Breast epithelium (tissue), 4 donors: ENCODE data around the gene CPSF3. TPM values are rescaled to one million over a fixed set of nuclear protein-coding genes. Genes with fewer than 3 reads are reported as not detected.

ENCODE experiments used
- DNase-seq, 2 donors: peaks; one replicate each; pipeline ENCODE4 v3.0.0-alpha.2; 2019; ENCODE audit warnings: low spot score in 2 of 2
- H3K27ac ChIP-seq, 2 donors: fragments of 200-600 bp; sonication (generic) in 1 of 2; one replicate each; pipeline ENCODE4 v1.5.1; 2016 to 2019; ENCODE audit warnings: mild to moderate bottlenecking in 1 of 2
- H3K27me3 ChIP-seq, 2 donors: fragments of 200-600 bp; sonication (generic) in 1 of 2; one replicate each; pipeline versions ENCODE4 v1.5.1 to v1.6.0; 2017 to 2019; ENCODE audit warnings: control low read depth in 1 of 2, mild to moderate bottlenecking in 1 of 2
- H3K36me3 ChIP-seq: fragments of 200-600 bp; one replicate; pipeline ENCODE4 v1.5.1; 2019
- H3K4me1 ChIP-seq, 2 donors: fragments of 200-600 bp; sonication (generic); one replicate each; pipeline ENCODE4 v1.5.1; 2016 to 2019; ENCODE audit warnings: control low read depth in 1 of 2
- H3K4me3 ChIP-seq, 3 donors: fragments of 200-600 bp; sonication (generic); 1 replicate in 2 of 3; 2 replicates in 1 of 3; pipeline ENCODE4 v1.5.1; 2016 to 2019; ENCODE audit warnings: mild to moderate bottlenecking in 3 of 3, moderate library complexity in 2 of 3
- H3K9me3 ChIP-seq, 2 donors: fragments of 200-600 bp; sonication (generic) in 1 of 2; one replicate each; pipeline ENCODE4 v1.5.1; 2016 to 2019; ENCODE audit warnings: control low read depth in 1 of 2
- POLR2A ChIP-seq: fragments of 450-650 bp; IDR thresholded peaks from one replicate; pipeline ENCODE4 v1.6.1; 2016; ENCODE audit warnings: antibody characterized with exemption, mild to moderate bottlenecking, moderate library complexity
- POLR2AphosphoS5 ChIP-seq, 3 donors: sonication (generic); formaldehyde crosslinking; IDR thresholded peaks; one replicate each; pipeline ENCODE4 v1.6.1; 2017; ENCODE audit warnings: antibody characterized with exemption in 3 of 3
- intact Hi-C: fragments of 100-400 bp; cut with DNase I; formaldehyde crosslinking; loops from one replicate; pipeline ENCODE4 v1.15.1; 2023; ENCODE audit warnings: low total_unique reads
- total RNA-seq, 3 donors: library from RNA; depleted of rRNA; stranded (reverse); fragments of >200 nt; gene quantifications; one replicate each; pipeline ENCODE4 v1.1.0, GENCODE V29; 2016
- TF ChIP-seq, protein P1 (sequence below), 3 donors: fragments of 450-650 bp; IDR thresholded peaks; one replicate each; pipeline ENCODE4 v1.5.1; 2016 to 2017; ENCODE audit warnings: antibody characterized with exemption in 3 of 3, mild to moderate bottlenecking in 3 of 3, moderate library complexity in 3 of 3

Gene CPSF3
- total RNA-seq, 3 donors from 2014 or later = 18.1 to 26.2 (median 23.1) TPM

DNA sequence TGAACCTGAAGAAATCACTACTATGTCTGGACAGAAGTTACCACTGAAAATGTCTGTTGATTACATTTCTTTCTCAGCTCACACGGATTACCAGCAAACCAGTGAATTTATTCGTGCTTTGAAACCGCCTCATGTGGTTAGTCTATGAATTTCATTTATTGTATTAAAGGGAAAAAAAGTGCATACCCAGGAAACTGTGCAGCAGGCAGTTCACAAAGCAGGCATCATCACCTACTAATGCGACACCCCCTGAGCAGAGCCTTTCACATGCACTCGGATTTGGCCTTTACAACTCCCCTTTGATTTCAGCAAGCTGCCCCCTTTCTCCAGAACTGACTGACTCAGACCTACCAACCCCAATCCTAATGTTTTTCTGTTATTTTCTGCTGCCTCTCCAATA, 20.1 kb downstream of the CPSF3 start:
- peaks cover 10% of the 10 kb centered on the region for H3K36me3 ChIP-seq
- DNase-seq = no peak
- H3K4me1 ChIP-seq = no peaks in the 10 kb centered on the region
- H3K27ac ChIP-seq = no peak overlapping the region
- H3K27me3 ChIP-seq = no peaks in the 10 kb centered on the region
- TF ChIP-seq POLR2AphosphoS5 (IDR thresholded peaks at IDR 0.05) (no peak), POLR2A (no peak)
- TF ChIP-seq, protein P1, sequence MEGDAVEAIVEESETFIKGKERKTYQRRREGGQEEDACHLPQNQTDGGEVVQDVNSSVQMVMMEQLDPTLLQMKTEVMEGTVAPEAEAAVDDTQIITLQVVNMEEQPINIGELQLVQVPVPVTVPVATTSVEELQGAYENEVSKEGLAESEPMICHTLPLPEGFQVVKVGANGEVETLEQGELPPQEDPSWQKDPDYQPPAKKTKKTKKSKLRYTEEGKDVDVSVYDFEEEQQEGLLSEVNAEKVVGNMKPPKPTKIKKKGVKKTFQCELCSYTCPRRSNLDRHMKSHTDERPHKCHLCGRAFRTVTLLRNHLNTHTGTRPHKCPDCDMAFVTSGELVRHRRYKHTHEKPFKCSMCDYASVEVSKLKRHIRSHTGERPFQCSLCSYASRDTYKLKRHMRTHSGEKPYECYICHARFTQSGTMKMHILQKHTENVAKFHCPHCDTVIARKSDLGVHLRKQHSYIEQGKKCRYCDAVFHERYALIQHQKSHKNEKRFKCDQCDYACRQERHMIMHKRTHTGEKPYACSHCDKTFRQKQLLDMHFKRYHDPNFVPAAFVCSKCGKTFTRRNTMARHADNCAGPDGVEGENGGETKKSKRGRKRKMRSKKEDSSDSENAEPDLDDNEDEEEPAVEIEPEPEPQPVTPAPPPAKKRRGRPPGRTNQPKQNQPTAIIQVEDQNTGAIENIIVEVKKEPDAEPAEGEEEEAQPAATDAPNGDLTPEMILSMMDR (IDR thresholded peaks at IDR 0.05) = no peak
- no peak overlapping the region for H3K4me3 ChIP-seq
- intact Hi-C loops = no loop called here
- no peaks in the 10 kb centered on the region for H3K9me3 ChIP-seq

DNA sequence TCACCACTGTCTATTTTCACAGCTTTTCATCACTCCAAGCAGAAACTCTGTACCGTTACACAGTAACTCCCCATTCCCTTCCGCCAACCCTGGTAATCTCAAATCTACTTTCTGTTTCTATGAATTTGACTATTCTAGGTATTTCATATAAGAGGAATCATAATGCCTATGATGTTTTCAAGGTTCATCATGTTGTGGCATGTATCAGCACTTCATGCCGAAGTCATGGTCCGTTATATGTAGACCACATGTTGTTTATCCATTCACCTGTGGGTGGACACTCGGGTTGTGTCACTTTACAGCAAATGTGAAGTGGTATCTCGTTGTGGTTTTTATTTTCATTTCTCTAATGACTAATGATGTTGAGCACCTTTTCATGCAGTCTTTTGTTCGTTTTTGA, 21.6 kb downstream of the CPSF3 start:
- Histone ChIP-seq H3K4me1 (no peaks in the 10 kb centered on the region), H3K27ac (no peak overlapping the region), H3K4me3 (no peak overlapping the region), H3K36me3 (peaks cover 10% of the 10 kb centered on the region), H3K9me3 (no peaks in the 10 kb centered on the region), H3K27me3 (no peaks in the 10 kb centered on the region)
- TF ChIP-seq POLR2AphosphoS5 (IDR thresholded peaks at IDR 0.05) = no peak
- TF ChIP-seq, protein P1 (IDR thresholded peaks at IDR 0.05) = no peak
- TF ChIP-seq POLR2A = no peak
- intact Hi-C loops = no loop called here
- DNase-seq = no peak

DNA sequence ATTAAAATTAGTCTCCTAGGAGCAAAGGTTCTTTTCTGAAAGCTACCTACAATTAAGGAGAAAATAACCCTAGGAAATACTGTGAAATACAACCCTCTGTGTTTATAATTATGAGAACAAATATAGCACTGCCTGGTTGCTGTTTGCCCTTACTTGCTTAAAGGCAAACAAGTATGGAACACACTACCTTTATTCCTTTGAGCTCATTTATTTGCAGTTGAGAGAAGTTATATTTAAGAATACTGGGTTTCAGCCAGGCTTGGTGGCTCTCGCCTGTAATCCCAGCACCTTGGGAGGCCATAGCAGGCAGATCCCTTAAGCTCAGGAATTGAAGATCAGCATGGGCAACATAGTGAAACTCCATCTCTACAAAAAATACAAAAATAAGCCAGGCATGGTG, 27.8 kb downstream of the CPSF3 start:
- no peak for DNase-seq
- Histone ChIP-seq H3K27ac (no peak overlapping the region), H3K9me3 (no peaks in the 10 kb centered on the region), H3K27me3 (no peaks in the 10 kb centered on the region), H3K36me3 (no peaks in the 10 kb centered on the region), H3K4me1 (no peaks in the 10 kb centered on the region), H3K4me3 (no peak overlapping the region)
- intact Hi-C loops = no loop called here
- TF ChIP-seq, protein P1 (IDR thresholded peaks at IDR 0.05) = no peak
- no peak for TF ChIP-seq POLR2AphosphoS5 (IDR thresholded peaks at IDR 0.05)
- no peak for TF ChIP-seq POLR2A

DNA sequence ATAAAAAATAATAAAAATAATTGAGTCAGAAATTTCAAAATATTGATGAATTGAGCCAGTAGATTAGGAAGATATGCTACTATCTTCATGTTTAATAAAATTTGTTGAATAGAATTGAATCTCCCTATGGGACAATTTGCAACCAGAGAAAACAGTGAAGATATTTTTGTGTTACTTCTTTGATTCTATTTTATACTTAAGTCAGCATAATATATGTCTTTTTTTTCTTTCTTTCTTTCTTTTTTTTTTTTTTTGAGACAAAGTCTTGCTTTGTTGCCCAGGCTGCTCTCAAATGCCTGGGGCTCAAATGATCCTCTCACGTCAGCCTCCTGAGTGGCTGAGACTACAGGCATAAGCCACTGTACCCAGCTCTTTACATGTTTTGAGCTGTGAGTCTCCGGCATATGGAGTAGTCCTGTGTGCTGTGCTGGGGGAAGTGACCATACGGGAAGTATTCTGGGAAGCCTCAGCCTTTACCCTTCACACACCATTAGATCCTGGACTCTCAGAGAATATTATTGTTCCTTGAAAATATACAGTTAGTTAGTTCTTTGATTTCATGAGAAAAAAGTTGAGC, 37.1 kb downstream of the CPSF3 start:
- no peaks in the 10 kb centered on the region for H3K27me3 ChIP-seq
- H3K27ac ChIP-seq = no peak overlapping the region
- intact Hi-C loops = no loop called here
- no peak overlapping the region for H3K4me3 ChIP-seq
- TF ChIP-seq POLR2A (no peak), POLR2AphosphoS5 (IDR thresholded peaks at IDR 0.05) (no peak)
- TF ChIP-seq, protein P1 (IDR thresholded peaks at IDR 0.05) = no peak
- H3K36me3 ChIP-seq = peaks cover 3% of the 10 kb centered on the region
- H3K9me3 ChIP-seq = no peaks in the 10 kb centered on the region
- H3K4me1 ChIP-seq = no peaks in the 10 kb centered on the region
- DNase-seq = no peak

DNA sequence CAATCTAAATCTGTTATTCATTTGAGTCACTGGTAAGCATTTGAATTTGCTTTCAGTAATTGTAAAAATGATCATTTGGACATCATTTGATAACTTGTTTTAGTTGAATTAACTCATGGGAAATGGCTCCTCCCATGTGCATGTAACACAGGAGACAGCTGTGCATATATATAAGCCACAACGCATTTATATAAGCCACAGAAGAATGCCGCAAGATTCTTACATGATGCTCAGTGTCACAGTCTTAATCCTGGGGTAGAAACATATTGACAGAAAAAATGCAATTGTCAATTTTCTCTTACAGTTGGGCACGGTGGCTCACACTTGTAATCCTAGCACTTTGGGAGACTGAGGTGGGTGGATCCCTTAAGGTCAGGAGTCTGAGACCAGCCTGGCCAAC, 37.6 kb downstream of the CPSF3 start:
- Histone ChIP-seq H3K27me3 (no peaks in the 10 kb centered on the region), H3K4me1 (no peaks in the 10 kb centered on the region), H3K27ac (no peak overlapping the region), H3K4me3 (no peak overlapping the region), H3K9me3 (no peaks in the 10 kb centered on the region), H3K36me3 (peaks cover 3% of the 10 kb centered on the region)
- intact Hi-C loops = no loop called here
- no peak for DNase-seq
- no peak for TF ChIP-seq POLR2A
- TF ChIP-seq POLR2AphosphoS5 (IDR thresholded peaks at IDR 0.05) = no peak
- TF ChIP-seq, protein P1 (IDR thresholded peaks at IDR 0.05) = no peak
